AG04449 (cell line): ENCODE measurements around the gene PAX3.

ENCODE experiments used
- CTCF ChIA-PET: fragments of 350-600 bp; formaldehyde crosslinking; extraction: SDS; loops from one replicate; lab custom pipeline; 2021; ENCODE audit warnings: antibody characterized with exemption; lab: Yijun Ruan, JAX
- POLR2A ChIA-PET: fragments of 400-600, 350-600 bp; formaldehyde crosslinking; extraction: SDS; loops from one replicate; lab custom pipeline; 2020; ENCODE audit warnings: antibody characterized with exemption, inconsistent platforms; lab: Yijun Ruan, JAX
- DNase-seq: peaks from one replicate; pipeline ENCODE4 v3.0.0-alpha.2; 2010; ENCODE audit warnings: low read depth, low spot score
- H3K4me3 ChIP-seq: 2 replicates; pipeline ENCODE4 v1.5.1; 2011; ENCODE audit warnings: low read depth, mild to moderate bottlenecking, control low read depth, low read length
- CTCF ChIP-seq: IDR thresholded peaks from one replicate; pipeline ENCODE4 v1.5.1; 2011; ENCODE audit warnings: mild to moderate bottlenecking, moderate library complexity, low read length, control low read depth, inconsistent platforms; ENCODE audit not compliant: insufficient read depth; ENCODE audit errors: missing control alignments

Gene PAX3

DNA sequence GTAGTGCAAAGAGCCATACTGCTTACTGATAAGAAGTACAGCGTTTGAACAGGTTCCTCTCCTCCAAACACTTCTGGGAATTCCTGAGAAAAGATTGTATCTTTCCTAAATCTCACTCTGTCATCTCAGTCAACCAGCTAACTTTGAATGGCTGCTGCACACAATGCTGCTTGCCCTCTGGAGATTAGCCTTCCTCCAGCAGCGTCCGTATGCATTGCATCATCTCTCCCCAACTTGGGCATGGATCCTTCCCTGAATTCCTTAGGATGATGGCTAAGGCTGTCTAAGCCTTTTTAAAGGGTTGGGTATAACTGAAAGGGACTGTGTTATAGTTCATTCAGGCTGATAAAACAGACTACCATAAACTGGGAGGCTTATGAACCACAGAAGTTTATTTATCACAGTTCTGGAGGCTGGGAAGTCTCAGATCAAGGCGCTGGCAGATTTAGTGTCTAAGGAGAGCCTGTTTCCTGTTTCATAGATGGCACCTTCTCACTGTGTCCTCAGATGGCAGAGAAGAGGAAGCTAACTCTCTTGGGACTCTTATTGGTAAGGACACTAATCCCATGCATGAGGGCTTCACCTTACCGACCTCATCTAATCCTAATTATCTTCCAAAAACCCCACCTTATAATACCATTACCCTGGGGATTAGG, 105.3 kb downstream of the PAX3 start:
- no peak for DNase-seq
- ChIA-PET CTCF (no interaction called here), POLR2A (no interaction called here)
- H3K4me3 ChIP-seq: no peak overlapping the region
- TF ChIP-seq CTCF: no peak

DNA sequence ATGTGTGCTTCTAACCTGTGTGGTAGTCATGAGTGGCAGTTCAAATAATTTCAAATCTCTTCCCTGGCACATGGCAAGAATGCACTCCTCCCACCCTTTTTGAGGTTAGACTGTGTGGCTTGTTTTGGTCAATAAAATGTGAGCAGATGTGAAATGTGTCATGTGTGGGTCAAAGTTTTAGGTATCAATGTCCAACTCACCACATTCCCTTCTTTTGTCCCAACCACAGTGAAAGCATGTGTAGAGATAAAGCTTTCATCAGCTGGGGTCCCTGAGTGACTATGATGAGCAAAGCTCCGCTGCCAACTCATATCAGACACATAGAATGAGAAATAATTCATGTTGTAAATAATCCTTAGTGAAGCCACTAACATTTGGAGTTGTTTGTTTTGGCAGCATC, 118.2 kb downstream of the PAX3 start:
- POLR2A ChIA-PET: no interaction called here
- H3K4me3 ChIP-seq: no peak overlapping the region
- no peak for TF ChIP-seq CTCF
- no peak for DNase-seq
- CTCF ChIA-PET: no interaction called here

DNA sequence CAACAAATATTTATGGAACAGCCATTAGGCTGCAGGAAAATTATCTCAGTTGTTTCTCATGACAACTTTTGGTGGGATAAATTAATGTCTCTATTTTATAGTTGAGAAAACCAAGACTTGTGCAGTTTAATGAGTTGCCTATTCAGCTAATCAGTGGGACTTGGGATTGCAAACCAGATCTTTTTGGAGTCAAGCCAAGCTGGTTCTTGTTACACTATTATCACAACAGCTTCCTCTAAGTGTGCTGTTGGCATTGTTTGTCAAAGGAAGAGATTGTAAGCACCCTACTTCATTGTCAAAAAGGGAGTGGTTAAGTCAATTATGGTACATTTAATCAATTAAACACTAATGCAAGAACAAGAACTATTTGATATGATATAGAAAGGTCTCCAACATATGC, 119.2 kb downstream of the PAX3 start:
- no peak for TF ChIP-seq CTCF
- H3K4me3 ChIP-seq: no peak overlapping the region
- CTCF ChIA-PET: no interaction called here
- no peak for DNase-seq
- POLR2A ChIA-PET: no interaction called here

- H3K4me3 ChIP-seq: no peak overlapping the region
- DNase-seq: no peak
- TF ChIP-seq CTCF: no peak
- POLR2A ChIA-PET: no interaction called here
- CTCF ChIA-PET: no interaction called here
These were observed 120.3 kb downstream of the PAX3 start for GRCh38 chr2:222178450-222178849.

DNA sequence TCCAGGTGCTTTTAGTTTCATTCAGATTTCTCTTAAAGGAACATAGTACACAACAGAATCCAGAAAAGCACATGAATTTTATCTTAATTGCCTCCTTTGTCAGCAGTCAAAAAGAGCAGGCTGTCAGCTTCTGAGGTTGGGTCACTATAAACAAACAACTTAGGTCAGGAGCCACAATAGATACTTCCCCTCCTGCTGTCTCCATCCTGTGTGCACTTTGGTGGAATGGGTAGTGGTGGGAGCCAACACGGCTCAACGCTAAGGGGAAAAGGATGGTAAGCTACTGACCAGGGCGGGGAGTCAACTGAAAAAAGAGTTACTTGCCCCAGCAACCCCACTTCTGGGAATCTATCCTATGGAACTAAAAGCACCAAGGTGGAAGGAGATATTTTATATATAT, 121.9 kb downstream of the PAX3 start:
- POLR2A ChIA-PET: no interaction called here
- CTCF ChIA-PET: no interaction called here
- TF ChIP-seq CTCF: no peak
- no peak for DNase-seq
- H3K4me3 ChIP-seq: no peak overlapping the region

- no peak for TF ChIP-seq CTCF
- no peak overlapping the region for H3K4me3 ChIP-seq
- ChIA-PET CTCF (no interaction called here), POLR2A (no interaction called here)
- no peak for DNase-seq
These were observed 124.3 kb downstream of the PAX3 start for GRCh38 chr2:222174450-222174849.
